Left ventricle myocardium inferior (tissue), 1 donor: ENCODE measurements around the gene GNG7. TPM values are rescaled to one million over a fixed set of nuclear protein-coding genes. Genes with fewer than 3 reads are reported as not detected.

Experiments
- DNase-seq: peaks from one replicate; pipeline ENCODE4 v3.0.0-alpha.2; 2020
- H3K27ac ChIP-seq: fragments of 200-600 bp; replicated peaks from 2 replicates; pipeline ENCODE4 v1.8.0; 2021
- H3K27me3 ChIP-seq: fragments of 200-600 bp; 2 replicates; pipeline ENCODE4 v1.8.0; 2021; ENCODE audit warnings: low read depth
- H3K36me3 ChIP-seq: fragments of 200-600 bp; 2 replicates; pipeline ENCODE4 v1.8.0; 2021
- H3K4me1 ChIP-seq: fragments of 200-600 bp; 2 replicates; pipeline ENCODE4 v1.8.0; 2021
- H3K4me3 ChIP-seq: fragments of 200-600 bp; 2 replicates; pipeline ENCODE4 v1.8.0; 2021; ENCODE audit warnings: mild to moderate bottlenecking, moderate library complexity
- H3K9me3 ChIP-seq: fragments of 200-600 bp; replicated peaks from 2 replicates; pipeline ENCODE4 v1.8.0; 2021
- CTCF ChIP-seq: fragments of 200-600 bp; IDR thresholded peaks from 2 replicates; pipeline ENCODE4 v1.8.0; 2021; ENCODE audit warnings: antibody characterized with exemption, mild to moderate bottlenecking, borderline replicate concordance
- intact Hi-C: fragments of 100-400 bp; cut with micrococcal nuclease; formaldehyde crosslinking; loops from one replicate; pipeline ENCODE4 v1.11.0; 2022
- total RNA-seq: library from RNA; stranded (reverse); fragmentation: NEBNext Ultra II Directional; extraction: Animal tissue kit (Norgen Biotek cat#: 25700); gene quantifications from one replicate; pipeline ENCODE4 v1.2.1, GENCODE V29; 2021
- donor health status: DM: no; HTN: yes; CAD: no; lungs with severe emphysema.

Gene GNG7
- total RNA-seq, 1 donor from 2014 or later: 46.6 TPM

- Histone ChIP-seq H3K4me1 (peaks cover 36% of the 10 kb centered on the region), H3K27ac (no peak overlapping the region), H3K9me3 (peaks cover 18% of the 10 kb centered on the region), H3K36me3 (no peaks in the 10 kb centered on the region), H3K27me3 (no peaks in the 10 kb centered on the region), H3K4me3 (no peak overlapping the region)
- DNase-seq: no peak
- intact Hi-C loops: no loop called here
- TF ChIP-seq CTCF: no peak
Observed at GRCh38 chr19:2487090-2487489, 215.4 kb downstream of the GNG7 start.

- no peak for DNase-seq
- Histone ChIP-seq H3K36me3 (no peaks in the 10 kb centered on the region), H3K4me1 (peaks cover 28% of the 10 kb centered on the region), H3K4me3 (no peak overlapping the region), H3K9me3 (peaks cover 18% of the 10 kb centered on the region), H3K27ac (no peak overlapping the region), H3K27me3 (no peaks in the 10 kb centered on the region)
- intact Hi-C loops: no loop called here
- TF ChIP-seq CTCF: no peak
Observed at GRCh38 chr19:2485428-2485827, 217.1 kb downstream of the GNG7 start.

- no peak overlapping the region for H3K27ac ChIP-seq
- peaks cover 22% of the 10 kb centered on the region for H3K4me1 ChIP-seq
- intact Hi-C loops: no loop called here
- DNase-seq: no peak
- H3K27me3 ChIP-seq: no peaks in the 10 kb centered on the region
- no peaks in the 10 kb centered on the region for H3K36me3 ChIP-seq
- H3K4me3 ChIP-seq: no peak overlapping the region
- no peak for TF ChIP-seq CTCF
- H3K9me3 ChIP-seq: peaks cover 18% of the 10 kb centered on the region
Observed at GRCh38 chr19:2484178-2484937, 218.1 kb downstream of the GNG7 start.

- TF ChIP-seq CTCF: no peak
- intact Hi-C loops: no loop called here
- H3K27me3 ChIP-seq: no peaks in the 10 kb centered on the region
- no peaks in the 10 kb centered on the region for H3K36me3 ChIP-seq
- H3K9me3 ChIP-seq: peaks cover 18% of the 10 kb centered on the region
- no peak for DNase-seq
- peaks cover 22% of the 10 kb centered on the region for H3K4me1 ChIP-seq
- H3K4me3 ChIP-seq: no peak overlapping the region
- H3K27ac ChIP-seq: no peak overlapping the region
Observed at GRCh38 chr19:2483484-2484151, 218.9 kb downstream of the GNG7 start.

- intact Hi-C loops: no loop called here
- Histone ChIP-seq H3K4me3 (no peak overlapping the region), H3K27me3 (no peaks in the 10 kb centered on the region), H3K36me3 (peaks cover 2% of the 10 kb centered on the region), H3K9me3 (peaks cover 18% of the 10 kb centered on the region), H3K4me1 (peaks cover 22% of the 10 kb centered on the region), H3K27ac (no peak overlapping the region)
- DNase-seq: no peak
- TF ChIP-seq CTCF: no peak
Observed at GRCh38 chr19:2483084-2483483, 219.4 kb downstream of the GNG7 start.
